OCI-LY7 (cell line): ENCODE results near the gene MPP4. TPM values are rescaled to one million over a fixed set of nuclear protein-coding genes. Genes with fewer than 3 reads are reported as not detected.

ENCODE experiments used
- BruUV-seq: library from RNA; stranded (reverse); fragments of 400-500 nt; replicated peaks from 2 replicates; lab custom pipeline; 2021; lab: Mats Ljungman, UMichigan
- CTCF ChIA-PET: fragments of 300-600 bp; sonication (Branson Sonifier 250); formaldehyde crosslinking; loops from one replicate; lab custom pipeline; 2022; ENCODE audit warnings: antibody characterized with exemption; ENCODE audit not compliant: unreplicated experiment; lab: Charles Lee
- POLR2A ChIA-PET: fragments of 300-600 bp; sonication (Branson Sonifier 250); formaldehyde crosslinking; loops from one replicate; lab custom pipeline; 2022; ENCODE audit warnings: antibody characterized with exemption; lab: Charles Lee
- DNase-seq: peaks from one replicate; pipeline ENCODE4 v3.0.0-alpha.2; 2015; ENCODE audit warnings: low spot score
- H2AFZ ChIP-seq: fragments of 200-600 bp; sonication (generic), shearing (Covaris generic); 2 replicates; pipeline ENCODE4 v1.6.1; 2014; ENCODE audit warnings: mild to moderate bottlenecking, antibody characterized with exemption, low read length, moderate library complexity
- H3K27ac ChIP-seq: fragments of 200-600 bp; sonication (generic); 2 replicates; pipeline ENCODE4 v1.5.1; 2014; ENCODE audit warnings: mixed run types, low read depth, mild to moderate bottlenecking, moderate library complexity, low read length, inconsistent platforms; ENCODE audit not compliant: poor library complexity, severe bottlenecking
- H3K36me3 ChIP-seq: fragments of 200-600 bp; sonication (generic); 2 replicates; pipeline ENCODE4 v1.6.1; 2014; ENCODE audit warnings: mild to moderate bottlenecking, antibody characterized with exemption, low read length, moderate library complexity, mixed read lengths; ENCODE audit not compliant: insufficient read depth
- H3K4me1 ChIP-seq: fragments of 200-600 bp; sonication (generic); 2 replicates; pipeline ENCODE4 v1.5.1; 2014; ENCODE audit warnings: mild to moderate bottlenecking, low read length; ENCODE audit not compliant: insufficient read depth, poor library complexity, severe bottlenecking
- H3K4me2 ChIP-seq: fragments of 200-600 bp; sonication (generic); 2 replicates; pipeline ENCODE4 v1.6.1; 2014; ENCODE audit warnings: mild to moderate bottlenecking, low read length
- H3K4me3 ChIP-seq: fragments of 200-600 bp; sonication (generic); 2 replicates; pipeline ENCODE4 v1.5.1; 2014; ENCODE audit warnings: mild to moderate bottlenecking, low read depth, low read length; ENCODE audit not compliant: poor library complexity, severe bottlenecking
- H3K79me2 ChIP-seq: fragments of 200-600 bp; sonication (generic); 2 replicates; pipeline ENCODE4 v1.6.1; 2016; ENCODE audit warnings: low read depth, mild to moderate bottlenecking, low read length, moderate library complexity, mixed read lengths; ENCODE audit not compliant: insufficient read depth
- H3K9me2 ChIP-seq: fragments of 200-600 bp; sonication (generic); 2 replicates; pipeline ENCODE4 v1.6.1; 2016; ENCODE audit warnings: mild to moderate bottlenecking, low read length, mixed read lengths; ENCODE audit not compliant: insufficient read depth
- H3K9me3 ChIP-seq: fragments of 200-600 bp; sonication (generic); 2 replicates; pipeline ENCODE4 v1.6.1; 2014; ENCODE audit warnings: mild to moderate bottlenecking, mixed run types, low read length, mixed read lengths
- H4K20me1 ChIP-seq: fragments of 200-600 bp; sonication (generic); 2 replicates; pipeline ENCODE4 v1.6.1; 2014; ENCODE audit warnings: mild to moderate bottlenecking, antibody characterized with exemption, low read length, moderate library complexity, mixed read lengths; ENCODE audit not compliant: insufficient read depth
- CTCF ChIP-seq: fragments of 200-600 bp; sonication (generic); conservative IDR thresholded peaks from 2 replicates; pipeline ENCODE4 v1.5.1; 2014; ENCODE audit warnings: mild to moderate bottlenecking, antibody characterized with exemption, low read length, moderate library complexity, mixed read lengths
- EZH2phosphoT487 ChIP-seq: fragments of 200-600 bp; sonication (generic); IDR thresholded peaks from 2 replicates; pipeline ENCODE4 v1.6.1; 2018; ENCODE audit warnings: low read depth, borderline replicate concordance, mild to moderate bottlenecking, mixed run types, antibody characterized with exemption, low read length, moderate library complexity, mixed read lengths
- intact Hi-C: fragments of 100-400 bp; cut with micrococcal nuclease; formaldehyde crosslinking; loops from one replicate; pipeline ENCODE4 v1.10.0; 2022; ENCODE audit not compliant: unreplicated experiment
- total RNA-seq, 2 experiments: library from RNA; depleted of rRNA in 1 of 2; stranded (reverse); fragments of >200 nt in 1 of 2; shearing (Covaris generic) in 1 of 2; gene quantifications; 2 replicates each; pipeline ENCODE4 v1.2.3, GENCODE V29; 2014 to 2022

Gene MPP4
- total RNA-seq, 2 experiments from 2014 or later = not detected

- Histone ChIP-seq H3K9me3 (no peaks in the 10 kb centered on the region), H3K36me3 (peaks cover 89% of the 10 kb centered on the region), H3K79me2 (no peaks in the 10 kb centered on the region), H2AFZ (no peak overlapping the region), H3K4me1 (no peaks in the 10 kb centered on the region), H4K20me1 (0 out of 2 replicates have a peak, but pooled peaks cover 3% of the 10 kb centered on the region), H3K27ac (no peak overlapping the region), H3K4me2 (no peak overlapping the region), H3K4me3 (no peak overlapping the region), H3K9me2 (no peaks in the 10 kb centered on the region)
- no peak for DNase-seq
- intact Hi-C loops = no loop called here
- TF ChIP-seq CTCF (no peak), EZH2phosphoT487 (no peak)
- ChIA-PET POLR2A (no interaction called here), CTCF (no interaction called here)
- BruUV-seq = no TSS peak
Observed at GRCh38 chr2:201628545-201628944, 69.9 kb downstream of the MPP4 start.

- Histone ChIP-seq H3K4me2 (no peak overlapping the region), H3K4me3 (no peak overlapping the region), H3K27ac (no peak overlapping the region), H3K79me2 (no peaks in the 10 kb centered on the region), H2AFZ (no peak overlapping the region), H3K9me2 (no peaks in the 10 kb centered on the region), H3K4me1 (no peaks in the 10 kb centered on the region), H3K9me3 (no peaks in the 10 kb centered on the region), H4K20me1 (no peaks in the 10 kb centered on the region), H3K36me3 (peaks cover 34% of the 10 kb centered on the region)
- CTCF ChIA-PET = no interaction called here
- BruUV-seq = no TSS peak
- POLR2A ChIA-PET = interaction anchor here (1.1 kb wide), 1 partner anchor 18 kb away, joined by 3 read pairs; no protein-coding TSS in a partner anchor
- intact Hi-C loops = no loop called here
- no peak for TF ChIP-seq CTCF
- TF ChIP-seq EZH2phosphoT487 = no peak
- DNase-seq = no peak
Observed at GRCh38 chr2:201622306-201622970, 76.0 kb downstream of the MPP4 start.

DNA sequence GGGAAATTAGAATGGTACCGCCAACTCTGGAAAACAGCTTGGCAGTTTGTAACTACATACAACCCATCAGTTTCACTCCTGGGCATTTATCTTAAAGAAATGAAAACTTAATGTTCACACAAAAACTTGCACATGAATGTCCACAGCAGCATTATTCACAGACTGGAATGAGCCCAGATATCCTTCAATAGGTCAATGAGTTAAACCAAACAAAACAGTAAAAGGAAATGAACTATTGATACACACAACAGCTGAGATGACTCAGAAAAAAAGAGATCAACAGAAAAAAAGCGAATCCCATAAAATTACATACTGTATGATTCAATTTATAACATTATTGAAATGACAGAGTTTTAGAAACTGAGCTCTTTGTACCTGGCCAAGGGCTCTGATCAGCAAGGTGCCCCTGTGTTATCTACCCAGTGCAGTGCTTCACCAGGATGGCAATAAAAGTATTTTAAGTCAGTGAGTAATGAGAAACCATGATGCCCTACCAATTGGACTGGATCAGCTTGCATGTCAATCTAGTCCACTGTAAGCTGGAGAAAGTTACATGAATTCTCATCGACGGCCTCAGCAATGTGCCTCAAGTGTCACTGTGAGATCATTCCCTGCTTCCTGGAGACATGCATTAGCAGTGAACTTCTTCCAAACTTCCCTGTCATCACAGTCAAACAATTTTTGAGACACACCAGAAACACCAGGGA, 77.0 kb downstream of the MPP4 start:
- Histone ChIP-seq H4K20me1 (no peaks in the 10 kb centered on the region), H3K79me2 (no peaks in the 10 kb centered on the region), H3K9me3 (no peaks in the 10 kb centered on the region), H3K4me1 (no peaks in the 10 kb centered on the region), H3K36me3 (peaks cover 25% of the 10 kb centered on the region), H2AFZ (no peak overlapping the region), H3K4me2 (no peak overlapping the region), H3K4me3 (no peak overlapping the region), H3K27ac (no peak overlapping the region), H3K9me2 (no peaks in the 10 kb centered on the region)
- DNase-seq = no peak
- no peak for TF ChIP-seq EZH2phosphoT487
- POLR2A ChIA-PET = interaction anchor here (0.7 kb wide), 1 partner anchor 450 kb away, joined by 4 read pairs; no protein-coding TSS in a partner anchor
- CTCF ChIA-PET = no interaction called here
- intact Hi-C loops = no loop called here
- BruUV-seq = no TSS peak
